H1 (cell line): ENCODE data around the gene INA. TPM values are rescaled to one million over a fixed set of nuclear protein-coding genes. Genes with fewer than 3 reads are reported as not detected.

Experiments
- polyA plus RNA-seq, 7 experiments: library from polyadenylated mRNA; depleted of rRNA in 3 of 7; stranded (reverse) in 5 of 7; unstranded in 2 of 7; fragments of >200 nt in 5 of 7; fragments of 200-250 nt in 2 of 7; gene quantifications; 1 replicate in 5 of 7; 2 replicates in 1 of 7; 4 replicates in 1 of 7; pipeline versions ENCODE4 v1.2.1 to v1.2.3, GENCODE V29; 2011 to 2013; ENCODE audit warnings: missing spikeins in 2 of 7, mixed read lengths in 2 of 7
- total RNA-seq: library from RNA; stranded (reverse); fragmentation: NEBNext Ultra II Directional; extraction: Animal tissue kit (Norgen Biotek cat#: 25700); gene quantifications from 2 replicates; pipeline ENCODE4 v1.2.1, GENCODE V29; 2021
- TF ChIP-seq, protein P1 (sequence below): IDR thresholded peaks from 2 replicates; pipeline ENCODE4 v1.6.1; 2012; ENCODE audit warnings: inconsistent platforms

The INA gene
- total and polyA plus RNA-seq, 2 of the 8 experiments (the other 6 are each of a cell fraction or from before 2014, with no cell fraction given) = 17.1 to 18.1 TPM

- TF ChIP-seq, protein P1, sequence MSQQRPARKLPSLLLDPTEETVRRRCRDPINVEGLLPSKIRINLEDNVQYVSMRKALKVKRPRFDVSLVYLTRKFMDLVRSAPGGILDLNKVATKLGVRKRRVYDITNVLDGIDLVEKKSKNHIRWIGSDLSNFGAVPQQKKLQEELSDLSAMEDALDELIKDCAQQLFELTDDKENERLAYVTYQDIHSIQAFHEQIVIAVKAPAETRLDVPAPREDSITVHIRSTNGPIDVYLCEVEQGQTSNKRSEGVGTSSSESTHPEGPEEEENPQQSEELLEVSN = no peak
Measured at GRCh38 chr10:103280031-103280430, 3.1 kb downstream of the INA start (continued).
